GM12878 (cell line): ENCODE measurements around the gene ADARB1. TPM values are rescaled to one million over a fixed set of nuclear protein-coding genes. Genes with fewer than 3 reads are reported as not detected.

Experiments used
- ATAC-seq: fragments of 200-7000 bp; cut with Tn5 transposase; 3 replicates; pipeline ENCODE4 v1.9.1; 2020; ENCODE audit warnings: mild to moderate bottlenecking, moderate library complexity
- BruUV-seq: library from RNA; stranded (reverse); fragments of 400-500 nt; replicated peaks from 2 replicates; lab custom pipeline; 2021; lab: Mats Ljungman, UMichigan
- CTCF ChIA-PET: fragments of 300-600 bp; sonication (Branson Sonifier 250); formaldehyde crosslinking; extraction: SDS; loops from one replicate; lab custom pipeline; 2021; ENCODE audit warnings: inconsistent platforms; lab: Yijun Ruan, JAX
- POLR2A ChIA-PET: fragments of 350-600 bp; formaldehyde crosslinking; extraction: SDS; loops from one replicate; lab custom pipeline; 2021; ENCODE audit warnings: inconsistent platforms; lab: Charles Lee
- RAD21 ChIA-PET: fragments of 300-600 bp; sonication (Branson Sonifier 250); formaldehyde crosslinking; loops from one replicate; lab custom pipeline; 2023; ENCODE audit warnings: antibody characterized with exemption; ENCODE audit not compliant: unreplicated experiment; lab: Charles Lee
- SMC1A ChIA-PET: fragments of 300-600 bp; sonication (Branson Sonifier 250); formaldehyde crosslinking; loops from one replicate; lab custom pipeline; 2023; ENCODE audit not compliant: unreplicated experiment, uncharacterized antibody; lab: Charles Lee
- DNase-seq: peaks from one replicate; pipeline ENCODE4 v3.0.0-alpha.2; 2011; ENCODE audit warnings: low read depth, low spot score
- FAIRE-seq: peaks from 3 replicates; lab custom pipeline; 2011; peaks lifted over from hg19 to GRCh38; lab: Jason Lieb, UNC
- H2AFZ ChIP-seq: 2 replicates; pipeline ENCODE4 v1.6.0; 2011; ENCODE audit warnings: low read depth, low read length, control low read depth; ENCODE audit not compliant: control insufficient read depth
- H3K27ac ChIP-seq: 2 replicates; pipeline ENCODE4 v1.5.1; 2011; ENCODE audit warnings: control low read depth; ENCODE audit not compliant: control insufficient read depth, insufficient read depth
- H3K27me3 ChIP-seq, 2 experiments: replicated peaks in 1 of 2; 2 replicates each; pipeline versions ENCODE4 v1.6.0 to v1.6.1; 2011; ENCODE audit warnings: low read length in 1 of 2; ENCODE audit not compliant: control insufficient read depth in 2 of 2, insufficient read depth in 2 of 2
- H3K36me3 ChIP-seq, 2 experiments: 2 replicates each; pipeline ENCODE4 v1.5.1; 2011; ENCODE audit warnings: low read length in 1 of 2; ENCODE audit not compliant: control insufficient read depth in 2 of 2, insufficient read depth in 2 of 2
- H3K4me1 ChIP-seq: 2 replicates; pipeline ENCODE4 v1.6.1; 2011; ENCODE audit warnings: mild to moderate bottlenecking, low read length, moderate library complexity, mixed read lengths; ENCODE audit not compliant: control insufficient read depth, insufficient read depth
- H3K4me2 ChIP-seq: 2 replicates; pipeline ENCODE4 v1.6.0; 2011; ENCODE audit warnings: control low read depth; ENCODE audit not compliant: control insufficient read depth, insufficient read depth
- H3K4me3 ChIP-seq: fragments of 200-600 bp; sonication (generic); 2 replicates; pipeline ENCODE4 v1.5.1; 2016
- H3K79me2 ChIP-seq: 2 replicates; pipeline ENCODE4 v1.6.0; 2011; ENCODE audit warnings: low read length; ENCODE audit not compliant: control insufficient read depth, insufficient read depth
- H3K9ac ChIP-seq: 2 replicates; pipeline ENCODE4 v1.8.0; 2011; ENCODE audit warnings: low read length, control low read depth, mixed read lengths; ENCODE audit not compliant: control insufficient read depth, insufficient read depth
- H3K9me3 ChIP-seq: replicated peaks from 3 replicates; pipeline ENCODE4 v1.5.1; 2011; ENCODE audit warnings: mild to moderate bottlenecking, low read length; ENCODE audit not compliant: control insufficient read depth, insufficient read depth
- H4K20me1 ChIP-seq: 2 replicates; pipeline ENCODE4 v1.6.0; 2011; ENCODE audit not compliant: control insufficient read depth, insufficient read depth
- BCLAF1 ChIP-seq: fragments of 450-650 bp; IDR thresholded peaks from 2 replicates; pipeline ENCODE4 v1.6.1; 2017; ENCODE audit warnings: antibody characterized with exemption, mild to moderate bottlenecking, moderate library complexity
- CUX1 ChIP-seq: IDR thresholded peaks from 2 replicates; pipeline ENCODE4 v1.6.1; 2012; ENCODE audit warnings: improper control_type of control experiment, low read depth, low read length; ENCODE audit not compliant: insufficient replicate concordance
- RAD51 ChIP-seq: fragments of 450-650 bp; IDR thresholded peaks from 2 replicates; pipeline ENCODE4 v1.6.1; 2016; ENCODE audit warnings: moderate library complexity, mild to moderate bottlenecking, inconsistent platforms
- SIN3A ChIP-seq: IDR thresholded peaks from 2 replicates; pipeline ENCODE4 v1.6.1; 2012; ENCODE audit warnings: low read depth, low read length, improper control_type of control experiment
- TBL1XR1 ChIP-seq: IDR thresholded peaks from 2 replicates; pipeline ENCODE4 v1.6.1; 2012; ENCODE audit warnings: low read depth, low read length, improper control_type of control experiment
- WGBS: methylation state at CpG from one replicate; pipeline ENCODE4 v1.1.6; 2016; ENCODE audit warnings: low lambda C conversion rate; ENCODE audit not compliant: insufficient replicate concordance, insufficient coverage; ENCODE audit errors: missing lambda C conversion rate; 5-methylcytosine and 5-hydroxymethylcytosine counted together
- in situ Hi-C: fragments of 300-500 bp; cut with MboI; formaldehyde crosslinking; loops from 9 replicates; pipeline ENCODE4 v1.14.3; 2018; ENCODE audit warnings: mixed read lengths
- intact Hi-C: fragments of 100-400 bp; cut with micrococcal nuclease; formaldehyde crosslinking; loops from one replicate; pipeline ENCODE4 v1.14.2; 2022; ENCODE audit not compliant: unreplicated experiment
- polyA plus RNA-seq, 11 experiments: library from polyadenylated mRNA; depleted of rRNA in 4 of 11; unstranded in 6 of 11; stranded (reverse) in 5 of 11; fragments of >200 nt; fragmentation: Nextera tagmentation in 4 of 11; fragmentation: Illumina TruSeq in 1 of 11; extraction: Ambion mirVana in 4 of 11; extraction: Trizol in 1 of 11; gene quantifications; 1 replicate in 1 of 11; 2 replicates in 10 of 11; pipeline versions ENCODE4 v1.2.1 to v1.2.3, GENCODE V29; 2011 to 2016; ENCODE audit warnings: inconsistent platforms in 2 of 11, missing spikeins in 2 of 11, low read depth in 1 of 11
- total RNA-seq, 4 experiments: library from RNA; depleted of rRNA in 3 of 4; stranded (reverse); fragments of >200 nt in 3 of 4; fragmentation: Illumina TruSeq in 1 of 4; extraction: Trizol in 1 of 4; gene quantifications; 2 replicates each; pipeline versions ENCODE4 v1.2.1 to v1.2.3, GENCODE V29; 2013 to 2021
- TF ChIP-seq, protein P1 (sequence below): fragments of 450-650 bp; conservative IDR thresholded peaks from 2 replicates; pipeline ENCODE4 v1.6.1; 2017; ENCODE audit warnings: mild to moderate bottlenecking, moderate library complexity
- TF ChIP-seq, protein P2 (sequence below): fragments of 450-650 bp; IDR thresholded peaks from 2 replicates; pipeline ENCODE4 v1.6.1; 2016; ENCODE audit warnings: mild to moderate bottlenecking, moderate library complexity, borderline replicate concordance

ADARB1 gene
- total and polyA plus RNA-seq, 10 of the 15 experiments (the other 5 are each of a cell fraction or from before 2014, with no cell fraction given), result 5.7 to 61.7 (median 25.3) TPM

DNA sequence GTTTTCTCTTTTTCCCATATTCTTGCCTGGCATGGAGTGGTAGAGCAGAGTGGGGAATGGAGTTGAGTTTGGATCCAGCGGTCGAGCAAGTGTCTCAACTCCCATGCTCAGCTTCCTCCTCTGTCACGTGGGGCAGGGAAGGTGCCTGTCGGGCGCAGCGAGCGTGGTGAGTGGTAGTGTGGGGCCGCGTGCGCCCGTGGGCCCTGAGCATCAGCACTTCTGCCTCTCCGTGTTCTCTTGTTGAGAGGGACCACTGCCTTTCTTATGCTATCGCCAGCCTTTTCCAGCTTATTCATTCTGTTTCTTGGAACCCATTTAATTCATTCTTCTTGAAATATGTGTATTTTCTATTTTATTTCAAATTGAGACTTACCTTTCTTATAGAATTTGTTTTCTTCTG lies 65.1 kb downstream of the ADARB1 start:
- no peaks in the 10 kb centered on the region for H4K20me1 ChIP-seq
- H3K79me2 ChIP-seq, result no peaks in the 10 kb centered on the region
- ChIA-PET SMC1A (interaction anchor here (0.7 to 4.1 kb wide), 13 partner anchors 10 to 679 kb away, joined by 3 to 48 read pairs (median 6); no protein-coding TSS in a partner anchor), POLR2A (interaction anchor here (0.7 kb wide), 1 partner anchor 101 kb away, joined by 3 read pairs; no protein-coding TSS in a partner anchor), RAD21 (interaction anchor here (0.7 to 6.1 kb wide), 7 partner anchors 13 to 324 kb away, joined by 3 to 104 read pairs (median 9); partner anchors contain the start of gene POFUT2), CTCF (interaction anchor here (0.6 to 8.8 kb wide), 26 partner anchors 11 to 1090 kb away, joined by 3 to 236 read pairs (median 7); partner anchors contain the start of genes POFUT2 and SLX9)
- DNase-seq (no peak), FAIRE-seq (no peak), ATAC-seq (no peak)
- H3K4me2 ChIP-seq, result no peak overlapping the region
- no peaks in the 10 kb centered on the region for H3K4me1 ChIP-seq
- no TSS peak for BruUV-seq
- H3K27me3 ChIP-seq, result peaks cover 0 to 9% of the 10 kb centered on the region in 2 experiments; a peak in 1 of 4 replicates
- intact Hi-C loops (loop anchor here (10.0 kb wide), 1 partner anchor 335 kb away; the partner anchor contains the start of gene UBE2G2), in situ Hi-C loops (loop anchor here (5.0 kb wide), 1 partner anchor 678 kb away; no protein-coding TSS in a partner anchor)
- H3K4me3 ChIP-seq, result no peak overlapping the region
- H2AFZ ChIP-seq, result no peak overlapping the region
- no peaks in the 10 kb centered on the region; a peak in 1 of 4 replicates for H3K36me3 ChIP-seq
- WGBS, result 55% methylated on average over 13 of the region's 13 CpGs
- no peaks in the 10 kb centered on the region for H3K9me3 ChIP-seq
- H3K27ac ChIP-seq, result no peak overlapping the region
- H3K9ac ChIP-seq, result no peak overlapping the region
- TF ChIP-seq RAD51, result no peak
- TF ChIP-seq, protein P1, sequence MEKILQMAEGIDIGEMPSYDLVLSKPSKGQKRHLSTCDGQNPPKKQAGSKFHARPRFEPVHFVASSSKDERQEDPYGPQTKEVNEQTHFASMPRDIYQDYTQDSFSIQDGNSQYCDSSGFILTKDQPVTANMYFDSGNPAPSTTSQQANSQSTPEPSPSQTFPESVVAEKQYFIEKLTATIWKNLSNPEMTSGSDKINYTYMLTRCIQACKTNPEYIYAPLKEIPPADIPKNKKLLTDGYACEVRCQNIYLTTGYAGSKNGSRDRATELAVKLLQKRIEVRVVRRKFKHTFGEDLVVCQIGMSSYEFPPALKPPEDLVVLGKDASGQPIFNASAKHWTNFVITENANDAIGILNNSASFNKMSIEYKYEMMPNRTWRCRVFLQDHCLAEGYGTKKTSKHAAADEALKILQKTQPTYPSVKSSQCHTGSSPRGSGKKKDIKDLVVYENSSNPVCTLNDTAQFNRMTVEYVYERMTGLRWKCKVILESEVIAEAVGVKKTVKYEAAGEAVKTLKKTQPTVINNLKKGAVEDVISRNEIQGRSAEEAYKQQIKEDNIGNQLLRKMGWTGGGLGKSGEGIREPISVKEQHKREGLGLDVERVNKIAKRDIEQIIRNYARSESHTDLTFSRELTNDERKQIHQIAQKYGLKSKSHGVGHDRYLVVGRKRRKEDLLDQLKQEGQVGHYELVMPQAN, result no peak
- TF ChIP-seq BCLAF1, result no peak
- no peak for TF ChIP-seq CUX1
- TF ChIP-seq, protein P2, sequence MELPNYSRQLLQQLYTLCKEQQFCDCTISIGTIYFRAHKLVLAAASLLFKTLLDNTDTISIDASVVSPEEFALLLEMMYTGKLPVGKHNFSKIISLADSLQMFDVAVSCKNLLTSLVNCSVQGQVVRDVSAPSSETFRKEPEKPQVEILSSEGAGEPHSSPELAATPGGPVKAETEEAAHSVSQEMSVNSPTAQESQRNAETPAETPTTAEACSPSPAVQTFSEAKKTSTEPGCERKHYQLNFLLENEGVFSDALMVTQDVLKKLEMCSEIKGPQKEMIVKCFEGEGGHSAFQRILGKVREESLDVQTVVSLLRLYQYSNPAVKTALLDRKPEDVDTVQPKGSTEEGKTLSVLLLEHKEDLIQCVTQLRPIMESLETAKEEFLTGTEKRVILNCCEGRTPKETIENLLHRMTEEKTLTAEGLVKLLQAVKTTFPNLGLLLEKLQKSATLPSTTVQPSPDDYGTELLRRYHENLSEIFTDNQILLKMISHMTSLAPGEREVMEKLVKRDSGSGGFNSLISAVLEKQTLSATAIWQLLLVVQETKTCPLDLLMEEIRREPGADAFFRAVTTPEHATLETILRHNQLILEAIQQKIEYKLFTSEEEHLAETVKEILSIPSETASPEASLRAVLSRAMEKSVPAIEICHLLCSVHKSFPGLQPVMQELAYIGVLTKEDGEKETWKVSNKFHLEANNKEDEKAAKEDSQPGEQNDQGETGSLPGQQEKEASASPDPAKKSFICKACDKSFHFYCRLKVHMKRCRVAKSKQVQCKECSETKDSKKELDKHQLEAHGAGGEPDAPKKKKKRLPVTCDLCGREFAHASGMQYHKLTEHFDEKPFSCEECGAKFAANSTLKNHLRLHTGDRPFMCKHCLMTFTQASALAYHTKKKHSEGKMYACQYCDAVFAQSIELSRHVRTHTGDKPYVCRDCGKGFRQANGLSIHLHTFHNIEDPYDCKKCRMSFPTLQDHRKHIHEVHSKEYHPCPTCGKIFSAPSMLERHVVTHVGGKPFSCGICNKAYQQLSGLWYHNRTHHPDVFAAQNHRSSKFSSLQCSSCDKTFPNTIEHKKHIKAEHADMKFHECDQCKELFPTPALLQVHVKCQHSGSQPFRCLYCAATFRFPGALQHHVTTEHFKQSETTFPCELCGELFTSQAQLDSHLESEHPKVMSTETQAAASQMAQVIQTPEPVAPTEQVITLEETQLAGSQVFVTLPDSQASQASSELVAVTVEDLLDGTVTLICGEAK, result no peak
- no peak for TF ChIP-seq TBL1XR1
- no peak for TF ChIP-seq SIN3A
